Sigmoid colon (tissue), 7 donors: ENCODE data around the gene KCNIP1. TPM values are rescaled to one million over a fixed set of nuclear protein-coding genes. Genes with fewer than 3 reads are reported as not detected.
A peak's percentile ranks its signal among the peaks of the same experiment; 100 is the strongest.

ENCODE experiments used
- DNase-seq: peaks from one replicate; pipeline ENCODE4 v3.0.0-alpha.2; 2019
- H3K27ac ChIP-seq, 4 donors: fragments of 200-600 bp; sonication (generic); one replicate each; pipeline ENCODE4 v1.5.1; 2016 to 2019; ENCODE audit warnings: mild to moderate bottlenecking in 1 of 4
- H3K27me3 ChIP-seq, 3 donors: fragments of 200-600 bp; sonication (generic); one replicate each; pipeline ENCODE4 v1.5.1; 2019; ENCODE audit warnings: mild to moderate bottlenecking in 1 of 3
- H3K36me3 ChIP-seq, 4 donors: fragments of 200-600 bp; sonication (generic); one replicate each; pipeline ENCODE4 v1.5.1; 2016 to 2019
- H3K4me1 ChIP-seq, 4 donors: fragments of 200-600 bp; sonication (generic); one replicate each; pipeline ENCODE4 v1.5.1; 2017 to 2019
- H3K4me3 ChIP-seq, 4 donors: fragments of 200-600 bp; sonication (generic); one replicate each; pipeline ENCODE4 v1.5.1; 2017 to 2019; ENCODE audit warnings: mild to moderate bottlenecking in 2 of 4, moderate library complexity in 1 of 4
- H3K9me3 ChIP-seq, 4 donors: fragments of 200-600 bp in 3 of 4; sonication (generic) in 3 of 4; one replicate each; pipeline versions ENCODE4 v1.5.1 to v1.6.1; 2013 to 2019
- EP300 ChIP-seq, 4 donors: sonication (generic); formaldehyde crosslinking; IDR thresholded peaks; one replicate each; pipeline ENCODE4 v1.6.1; 2017; ENCODE audit warnings: antibody characterized with exemption in 4 of 4
- POLR2A ChIP-seq, 2 donors: fragments of 450-650 bp; IDR thresholded peaks; one replicate each; pipeline ENCODE4 v1.6.1; 2016; ENCODE audit warnings: antibody characterized with exemption in 2 of 2, mild to moderate bottlenecking in 2 of 2, moderate library complexity in 2 of 2
- POLR2AphosphoS5 ChIP-seq, 4 donors: sonication (generic); formaldehyde crosslinking; IDR thresholded peaks; one replicate each; pipeline ENCODE4 v1.6.1; 2017; ENCODE audit warnings: antibody characterized with exemption in 4 of 4
- WGBS, 2 donors: extraction: QIAGEN DNeasy Blood & Tissue Kit; methylation state at CpG; one replicate each; pipeline ENCODE4 v1.1.7; 2013; 5-methylcytosine and 5-hydroxymethylcytosine counted together
- intact Hi-C: fragments of 100-400 bp; cut with DNase I; formaldehyde crosslinking; loops from one replicate; pipeline ENCODE4 v1.15.1; 2023
- polyA plus RNA-seq, 3 donors: library from polyadenylated mRNA; stranded (reverse); fragments of 200-250 nt; gene quantifications; one replicate each; pipeline ENCODE4 v1.2.3, GENCODE V29; 2013
- total RNA-seq, 4 donors: library from RNA; depleted of rRNA; stranded (reverse); fragments of >200 nt; gene quantifications; one replicate each; pipeline ENCODE4 v1.1.0, GENCODE V29; 2016
- TF ChIP-seq, protein P1 (sequence below), 4 experiments: fragments of 450-650 bp in 3 of 4; fragments of 200-600 bp in 1 of 4; IDR thresholded peaks; one replicate each; pipeline ENCODE4 v1.5.1; 2016 to 2019; ENCODE audit warnings: antibody characterized with exemption in 4 of 4, mild to moderate bottlenecking in 3 of 4, moderate library complexity in 2 of 4
- donor health status: healthy with polysubstance abuse.
- donor health status: Bipolar disorder and iron deficiency.
- donor health status: healthy.

KCNIP1 gene
- total and polyA plus RNA-seq, 7 donors: 0.28 to 2.8 (median 1.1) TPM; not detected in 2

DNA sequence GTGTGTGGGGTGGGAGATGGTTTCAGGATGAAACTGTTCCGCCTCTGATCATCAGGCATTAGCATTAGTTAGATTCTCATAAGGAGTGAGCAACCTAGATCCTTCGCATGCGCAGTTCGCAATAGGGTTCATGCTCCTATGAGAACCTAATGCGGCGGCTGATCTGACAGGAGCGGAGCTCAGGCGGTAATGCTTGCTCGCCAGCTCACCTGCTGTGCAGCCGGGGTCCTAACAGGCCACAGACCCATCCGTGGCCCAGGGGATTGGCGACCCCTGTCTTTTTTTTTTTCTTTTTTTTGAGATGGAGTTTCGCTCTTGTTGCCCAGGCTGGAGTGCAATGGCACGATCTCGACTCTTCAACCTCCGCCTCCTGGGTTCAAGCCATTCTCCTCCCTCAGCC lies 119.1 kb downstream of the KCNIP1 start:
- Histone ChIP-seq H3K9me3 (no peaks in the 10 kb centered on the region), H3K4me1 (no peaks in the 10 kb centered on the region), H3K36me3 (no peaks in the 10 kb centered on the region), H3K27ac (no peak overlapping the region), H3K27me3 (no peaks in the 10 kb centered on the region), H3K4me3 (no peak overlapping the region)
- intact Hi-C loops: no loop called here
- WGBS, 2 donors: 95 to 96% methylated on average over 16 of the region's 16 CpGs
- DNase-seq: peak; percentile 33
- no peak for TF ChIP-seq POLR2A (IDR thresholded peaks at IDR 0.05)
- TF ChIP-seq, protein P1, sequence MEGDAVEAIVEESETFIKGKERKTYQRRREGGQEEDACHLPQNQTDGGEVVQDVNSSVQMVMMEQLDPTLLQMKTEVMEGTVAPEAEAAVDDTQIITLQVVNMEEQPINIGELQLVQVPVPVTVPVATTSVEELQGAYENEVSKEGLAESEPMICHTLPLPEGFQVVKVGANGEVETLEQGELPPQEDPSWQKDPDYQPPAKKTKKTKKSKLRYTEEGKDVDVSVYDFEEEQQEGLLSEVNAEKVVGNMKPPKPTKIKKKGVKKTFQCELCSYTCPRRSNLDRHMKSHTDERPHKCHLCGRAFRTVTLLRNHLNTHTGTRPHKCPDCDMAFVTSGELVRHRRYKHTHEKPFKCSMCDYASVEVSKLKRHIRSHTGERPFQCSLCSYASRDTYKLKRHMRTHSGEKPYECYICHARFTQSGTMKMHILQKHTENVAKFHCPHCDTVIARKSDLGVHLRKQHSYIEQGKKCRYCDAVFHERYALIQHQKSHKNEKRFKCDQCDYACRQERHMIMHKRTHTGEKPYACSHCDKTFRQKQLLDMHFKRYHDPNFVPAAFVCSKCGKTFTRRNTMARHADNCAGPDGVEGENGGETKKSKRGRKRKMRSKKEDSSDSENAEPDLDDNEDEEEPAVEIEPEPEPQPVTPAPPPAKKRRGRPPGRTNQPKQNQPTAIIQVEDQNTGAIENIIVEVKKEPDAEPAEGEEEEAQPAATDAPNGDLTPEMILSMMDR (IDR thresholded peaks at IDR 0.05): no peak
- no peak for TF ChIP-seq POLR2AphosphoS5 (IDR thresholded peaks at IDR 0.05)
- TF ChIP-seq EP300 (IDR thresholded peaks at IDR 0.05): no peak

GRCh38 chr5:170623576-170624181 lies 119.9 kb downstream of the KCNIP1 start:
- 47 to 55% methylated on average over 16 of the region's 16 CpGs for WGBS, 2 donors
- Histone ChIP-seq H3K4me3 (no peak overlapping the region), H3K9me3 (no peaks in the 10 kb centered on the region), H3K27me3 (no peaks in the 10 kb centered on the region), H3K36me3 (no peaks in the 10 kb centered on the region), H3K4me1 (no peaks in the 10 kb centered on the region), H3K27ac (no peak overlapping the region)
- peak; percentile 70 for DNase-seq
- intact Hi-C loops: no loop called here
- TF ChIP-seq, protein P1 (IDR thresholded peaks at IDR 0.05): peak in 3 of 4 experiments; percentile 26 to 42 (median 32)
- TF ChIP-seq POLR2A (IDR thresholded peaks at IDR 0.05): no peak
- no peak for TF ChIP-seq POLR2AphosphoS5 (IDR thresholded peaks at IDR 0.05)
- TF ChIP-seq EP300 (IDR thresholded peaks at IDR 0.05): no peak

- 73 to 80% methylated on average over 18 of the region's 18 CpGs for WGBS, 2 donors
- peak; percentile 34 for DNase-seq
- TF ChIP-seq POLR2A (IDR thresholded peaks at IDR 0.05) (no peak), POLR2AphosphoS5 (IDR thresholded peaks at IDR 0.05) (no peak), EP300 (IDR thresholded peaks at IDR 0.05) (no peak)
- TF ChIP-seq, protein P1 (IDR thresholded peaks at IDR 0.05): no peak
- H3K9me3 ChIP-seq: no peaks in the 10 kb centered on the region
- no peak overlapping the region for H3K4me3 ChIP-seq
- intact Hi-C loops: no loop called here
- no peaks in the 10 kb centered on the region for H3K36me3 ChIP-seq
- no peak overlapping the region for H3K27ac ChIP-seq
- H3K27me3 ChIP-seq: no peaks in the 10 kb centered on the region
- no peaks in the 10 kb centered on the region for H3K4me1 ChIP-seq
Measured at GRCh38 chr5:170625221-170626165, 121.7 kb downstream of the KCNIP1 start.

DNA sequence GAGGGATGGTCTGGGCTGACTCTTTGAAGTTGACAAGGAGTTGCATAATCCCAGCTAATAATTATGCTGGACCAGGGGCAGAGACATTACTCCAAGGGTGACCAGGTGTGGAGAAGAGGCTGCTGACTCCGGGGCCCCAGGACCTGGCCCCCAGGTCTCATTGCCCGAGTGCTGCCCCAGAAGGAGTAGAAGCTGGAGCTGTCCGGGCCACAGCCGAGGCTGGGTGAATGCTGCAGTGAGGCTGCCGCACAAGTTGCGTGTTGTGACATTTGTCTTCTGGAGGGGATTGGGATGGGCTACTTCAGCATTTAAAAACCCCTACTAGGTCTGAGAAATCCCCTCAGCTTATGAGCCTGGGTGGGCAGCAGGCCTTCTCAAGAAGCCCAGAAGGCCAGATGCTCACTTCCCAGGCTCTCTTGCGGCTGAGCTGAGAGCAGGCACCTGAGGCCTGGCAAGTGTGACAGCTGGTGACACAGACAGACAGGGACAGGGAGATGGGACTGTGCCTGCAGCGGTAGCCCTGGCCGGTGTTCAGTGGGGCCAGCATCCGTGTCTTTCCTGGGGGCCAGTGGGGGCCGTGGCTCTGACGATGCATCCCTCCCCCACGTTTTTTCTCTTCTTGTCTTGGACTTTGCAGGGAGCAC lies 122.8 kb downstream of the KCNIP1 start:
- Histone ChIP-seq H3K9me3 (no peaks in the 10 kb centered on the region), H3K27me3 (no peaks in the 10 kb centered on the region), H3K27ac (no peak overlapping the region), H3K4me1 (peaks cover 0 to 10% (median 9%) of the 10 kb centered on the region in 4 donors), H3K4me3 (no peak overlapping the region), H3K36me3 (no peaks in the 10 kb centered on the region)
- intact Hi-C loops: no loop called here
- no peak for TF ChIP-seq POLR2A (IDR thresholded peaks at IDR 0.05)
- TF ChIP-seq, protein P1 (IDR thresholded peaks at IDR 0.05): no peak
- no peak for TF ChIP-seq EP300 (IDR thresholded peaks at IDR 0.05)
- TF ChIP-seq POLR2AphosphoS5 (IDR thresholded peaks at IDR 0.05): no peak
- 82 to 92% methylated on average over 13 of the region's 13 CpGs for WGBS, 2 donors
- DNase-seq: peak; percentile 39
